Fibroblast of skin of right quadriceps (primary cell): ENCODE results near the gene PTDSS2.
"Not testable (repeated sequence)": the region's sequence is repeated elsewhere in the genome, so short reads cannot be mapped to it uniquely, and the experiment has no call there.

Source experiments
- DNase-seq: peaks from one replicate; pipeline ENCODE4 v3.0.0-alpha.2; 2013

The PTDSS2 gene

DNA sequence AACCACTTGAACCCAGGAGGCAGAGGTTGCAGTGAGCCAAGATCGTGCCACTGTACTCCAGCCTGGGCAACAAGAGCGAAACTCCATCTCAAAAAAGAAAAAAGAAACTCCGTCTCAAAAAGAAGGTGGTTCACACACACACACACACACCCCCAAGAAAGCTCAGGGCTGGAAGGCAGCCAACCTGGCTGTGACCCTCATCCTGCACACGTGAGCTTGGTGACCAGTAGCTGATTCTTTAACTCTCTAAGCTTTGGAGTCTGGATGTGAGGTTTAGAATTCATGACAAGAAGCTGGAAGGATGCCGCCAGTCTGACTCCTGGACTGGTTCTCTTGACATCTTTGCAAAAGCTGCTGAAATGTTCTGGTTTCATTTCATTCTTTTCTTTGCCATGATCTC lies 58.9 kb downstream of the PTDSS2 start:
- no peak for DNase-seq

DNA sequence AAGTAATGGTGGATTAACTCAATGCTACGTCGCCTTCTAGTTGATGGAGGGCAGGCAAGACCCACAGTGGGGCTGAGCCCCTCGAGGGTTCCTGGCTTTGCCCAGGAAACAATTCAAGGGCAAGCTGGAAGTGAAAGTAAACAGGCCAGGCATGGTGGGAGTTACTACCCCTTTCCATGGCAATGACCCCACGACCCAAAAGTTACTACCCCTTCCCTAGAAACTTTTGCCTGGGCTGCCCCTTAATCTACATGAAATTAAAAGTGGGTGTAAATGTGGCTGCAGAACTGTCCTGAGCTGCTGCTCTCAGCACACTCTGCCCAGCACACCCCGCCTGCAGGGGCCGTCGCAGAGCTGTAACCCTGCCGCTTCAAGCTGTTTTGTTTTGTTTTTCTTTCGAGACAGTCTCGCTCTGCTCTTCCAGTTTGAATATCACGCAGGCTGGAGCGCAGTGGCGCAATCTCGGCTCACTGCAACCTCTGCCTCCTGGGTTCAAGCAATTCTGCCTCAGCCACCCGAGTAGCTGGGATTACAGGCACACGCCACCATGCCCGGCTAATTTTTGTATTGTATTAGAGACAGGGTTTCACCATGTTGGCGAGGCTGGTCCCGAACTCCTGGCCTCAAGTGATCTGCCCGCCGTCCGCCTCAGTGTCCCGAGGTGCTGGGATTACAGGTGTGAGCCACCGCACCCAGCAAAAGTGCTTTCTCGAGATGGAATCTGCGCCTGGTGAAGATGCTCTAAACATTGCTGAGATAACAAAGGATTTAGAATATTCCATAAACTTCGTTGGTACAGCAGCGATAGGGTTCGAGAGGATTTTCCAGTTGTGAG lies 62.9 kb downstream of the PTDSS2 start:
- DNase-seq = no peak

- no peak for DNase-seq
Measured at GRCh38 chr11:514606-515005, 64.5 kb downstream of the PTDSS2 start.

GRCh38 chr11:515131-515530 lies 65.1 kb downstream of the PTDSS2 start:
- no peak for DNase-seq

DNA sequence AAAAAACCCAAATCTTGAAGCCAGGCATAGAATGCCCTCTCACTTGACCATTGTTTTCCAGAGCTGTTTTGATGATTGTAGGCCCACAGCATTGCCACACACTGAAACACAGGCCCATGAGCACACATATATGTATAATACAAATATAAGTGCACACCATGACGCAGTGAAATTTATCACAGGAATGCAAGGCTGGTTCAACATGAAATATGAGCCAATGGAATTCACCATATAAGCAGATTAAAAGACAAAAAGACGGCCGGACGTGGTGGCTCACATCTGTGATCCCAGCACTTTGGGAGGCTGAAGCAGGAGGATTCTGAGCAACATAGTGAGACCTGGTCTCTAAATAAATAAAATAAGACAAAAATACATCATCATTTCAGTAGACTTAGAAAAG lies 66.3 kb downstream of the PTDSS2 start:
- no peak for DNase-seq

DNA sequence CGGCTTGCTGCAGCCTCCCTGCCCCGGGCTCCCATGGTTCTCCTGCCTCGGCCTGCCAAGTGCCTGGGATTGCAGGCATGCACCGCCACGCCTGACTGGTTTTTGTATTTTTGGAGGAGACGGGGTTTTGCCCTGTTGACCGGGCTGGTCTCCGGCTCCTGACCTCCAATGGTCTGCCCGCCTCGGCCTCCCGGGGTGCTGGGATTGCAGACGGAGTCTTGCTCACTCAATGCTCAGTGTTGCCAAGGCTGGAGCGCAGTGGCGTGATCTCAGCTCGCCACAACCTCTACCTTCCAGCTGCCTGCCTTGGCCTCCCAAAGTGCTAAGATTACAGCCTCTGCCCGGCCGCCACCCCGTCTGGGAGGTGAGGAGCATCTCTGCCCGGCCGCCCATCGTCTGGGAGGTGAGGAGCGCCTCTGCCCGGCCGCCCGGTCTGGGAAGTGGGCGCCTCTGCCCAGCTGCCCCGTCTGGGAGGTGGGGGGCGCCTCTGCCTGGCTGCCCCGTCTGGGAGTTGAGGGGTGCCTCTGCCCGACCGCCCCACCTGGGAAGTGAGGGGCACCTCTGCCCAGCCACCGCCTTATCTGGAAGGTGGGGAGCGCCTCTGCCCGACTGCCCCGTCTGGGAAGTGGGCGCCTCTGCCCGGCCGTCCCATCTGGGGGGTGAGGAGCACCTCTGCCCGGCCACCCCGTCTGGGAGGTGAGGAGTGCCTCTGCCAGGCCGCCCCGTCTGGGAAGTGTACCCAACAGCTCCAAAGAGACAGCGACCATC lies 67.0 kb downstream of the PTDSS2 start:
- not testable (repeated sequence) for DNase-seq

- DNase-seq = peak; percentile 93
Measured at GRCh38 chr11:518463-519202, 68.6 kb downstream of the PTDSS2 start.

- no peak for DNase-seq
Measured at GRCh38 chr11:520428-521176, 70.5 kb downstream of the PTDSS2 start.

DNA sequence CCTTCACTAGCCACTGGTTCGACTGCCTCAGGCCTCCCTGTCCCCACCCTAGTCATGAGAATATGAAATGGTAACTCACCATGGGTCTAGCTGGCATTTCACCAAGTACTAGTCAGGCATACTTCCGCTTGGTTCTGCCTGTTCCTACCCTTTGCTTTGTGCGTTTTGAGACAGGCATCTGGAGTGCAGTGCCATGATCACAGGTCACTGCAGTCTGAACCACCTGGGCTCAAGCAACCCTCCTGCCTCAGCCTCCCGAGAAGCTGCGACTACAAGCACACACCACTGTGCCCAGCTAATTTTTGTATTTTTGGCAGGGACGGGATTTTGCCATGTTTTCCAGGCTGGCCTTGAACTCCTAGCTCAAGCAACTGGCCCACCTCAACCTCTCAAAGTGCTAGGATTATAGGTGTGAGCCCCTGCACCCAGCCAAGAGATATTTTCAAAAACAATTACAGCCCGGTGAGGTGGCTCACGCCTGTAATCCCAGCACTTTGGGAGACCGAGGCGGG lies 71.2 kb downstream of the PTDSS2 start:
- no peak for DNase-seq

DNA sequence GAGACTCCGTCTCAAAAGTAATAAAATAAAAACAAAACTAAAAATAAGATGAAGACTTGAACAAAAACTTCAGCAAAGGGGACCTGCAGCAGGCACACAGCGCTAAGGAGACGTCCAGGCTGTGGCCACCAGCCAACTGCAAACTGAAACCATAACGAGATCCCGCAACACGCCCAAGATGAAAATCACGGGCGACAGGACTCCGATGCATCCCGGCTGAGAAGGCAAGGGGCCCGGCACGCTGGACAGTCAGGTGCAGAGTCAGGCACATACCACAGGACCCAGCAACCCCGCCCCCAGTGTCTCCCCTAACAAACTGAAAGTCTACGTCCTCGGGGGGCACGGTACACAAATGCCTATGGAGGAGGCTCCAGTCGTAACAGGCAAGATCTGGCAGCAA lies 76.1 kb downstream of the PTDSS2 start:
- DNase-seq = no peak

DNA sequence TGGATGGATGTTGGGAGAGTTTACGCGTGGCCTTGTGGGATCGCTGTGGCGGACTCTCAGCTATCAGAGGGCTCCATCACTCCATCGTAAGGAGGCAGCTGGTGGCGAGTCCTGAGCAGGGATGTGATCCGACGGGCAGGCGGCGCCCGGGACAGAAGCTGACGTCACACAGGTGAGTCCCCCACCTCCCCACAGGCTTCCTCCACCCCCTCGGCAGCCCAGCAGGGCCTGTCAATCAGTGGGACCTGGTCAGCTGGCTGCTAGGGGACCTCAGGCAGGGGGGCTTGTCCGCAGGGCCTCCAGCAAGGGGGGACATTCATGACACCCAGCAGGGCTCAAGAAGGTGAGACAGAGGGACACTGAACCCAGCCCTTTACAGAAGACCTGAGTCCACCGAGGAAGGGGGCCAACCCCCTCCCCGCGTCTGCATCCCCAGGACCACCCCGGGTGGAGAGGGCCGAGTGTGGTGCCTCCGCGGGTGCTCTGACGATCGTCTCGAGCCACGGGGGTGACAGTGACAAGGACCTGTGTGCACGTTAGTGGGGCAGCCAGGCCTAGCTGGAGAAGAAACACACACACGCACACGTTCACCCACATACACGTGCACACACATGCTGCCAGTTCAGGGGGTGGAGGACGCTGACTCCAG lies 78.2 kb downstream of the PTDSS2 start:
- DNase-seq = no peak

GRCh38 chr11:528815-529727 lies 79.0 kb downstream of the PTDSS2 start:
- no peak for DNase-seq

- DNase-seq = no peak
Measured at GRCh38 chr11:529728-530411, 79.8 kb downstream of the PTDSS2 start.

DNA sequence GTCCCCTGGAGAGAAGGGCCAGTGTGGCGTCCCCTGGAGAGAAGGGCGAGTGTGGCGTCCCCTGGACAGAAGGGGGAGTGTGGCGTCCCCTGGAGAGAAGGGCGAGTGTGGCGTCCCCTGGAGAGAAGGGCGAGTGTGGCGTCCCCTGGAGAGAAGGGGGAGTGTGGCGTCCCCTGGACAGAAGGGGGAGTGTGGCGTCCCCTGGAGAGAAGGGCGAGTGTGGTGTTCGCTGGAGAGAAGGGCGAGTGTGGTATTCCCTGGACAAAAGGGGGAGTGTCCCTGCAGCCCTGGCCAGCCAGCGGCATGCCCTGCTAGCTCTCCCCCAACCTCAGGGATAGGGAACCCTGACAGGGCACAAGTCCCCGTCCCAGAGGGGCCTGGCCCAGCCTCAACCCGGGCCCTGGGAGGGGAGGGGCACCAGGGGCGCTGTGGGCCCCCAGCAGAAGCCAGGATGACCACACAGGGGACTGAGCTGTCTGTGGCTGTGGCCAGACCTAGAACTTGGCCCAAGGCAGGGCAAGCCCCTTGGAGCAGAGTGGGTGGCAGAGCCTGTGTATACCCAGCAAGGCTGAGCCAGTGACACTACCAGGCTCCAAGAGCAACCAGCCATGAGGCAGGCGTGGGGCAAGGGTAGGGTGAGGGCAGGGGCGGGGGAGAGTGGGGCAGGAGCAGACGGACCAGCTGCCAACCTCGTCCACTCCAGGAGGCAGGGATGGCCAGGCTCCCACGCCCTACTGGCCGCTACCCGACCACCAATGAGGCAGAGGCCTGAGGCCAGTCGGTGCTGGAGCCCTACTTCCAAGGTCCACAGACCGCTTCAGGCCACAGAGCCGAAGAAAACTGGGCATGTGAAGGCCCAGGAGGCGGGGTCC lies 81.1 kb downstream of the PTDSS2 start:
- DNase-seq = no peak

- no peak for DNase-seq
Measured at GRCh38 chr11:531919-532526, 81.9 kb downstream of the PTDSS2 start.

DNA sequence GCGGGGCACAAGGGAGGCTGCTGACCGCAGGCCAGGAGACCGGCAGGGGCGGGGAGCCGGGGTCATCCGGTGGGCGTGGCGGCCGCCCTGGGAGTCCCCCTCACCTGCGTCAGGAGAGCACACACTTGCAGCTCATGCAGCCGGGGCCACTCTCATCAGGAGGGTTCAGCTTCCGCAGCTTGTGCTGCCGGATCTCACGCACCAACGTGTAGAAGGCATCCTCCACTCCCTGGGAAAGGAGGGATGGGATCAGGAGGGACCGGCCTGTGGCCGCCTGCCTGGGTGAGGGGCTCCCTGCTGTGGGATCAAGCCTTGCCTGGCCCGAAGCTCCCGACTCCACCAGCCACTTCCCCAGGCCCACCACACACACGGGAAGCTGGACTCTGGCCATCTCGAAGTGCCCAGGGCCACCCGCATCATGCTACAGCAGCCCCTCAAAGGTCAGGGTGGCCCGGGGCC lies 82.5 kb downstream of the PTDSS2 start:
- DNase-seq = no peak

DNA sequence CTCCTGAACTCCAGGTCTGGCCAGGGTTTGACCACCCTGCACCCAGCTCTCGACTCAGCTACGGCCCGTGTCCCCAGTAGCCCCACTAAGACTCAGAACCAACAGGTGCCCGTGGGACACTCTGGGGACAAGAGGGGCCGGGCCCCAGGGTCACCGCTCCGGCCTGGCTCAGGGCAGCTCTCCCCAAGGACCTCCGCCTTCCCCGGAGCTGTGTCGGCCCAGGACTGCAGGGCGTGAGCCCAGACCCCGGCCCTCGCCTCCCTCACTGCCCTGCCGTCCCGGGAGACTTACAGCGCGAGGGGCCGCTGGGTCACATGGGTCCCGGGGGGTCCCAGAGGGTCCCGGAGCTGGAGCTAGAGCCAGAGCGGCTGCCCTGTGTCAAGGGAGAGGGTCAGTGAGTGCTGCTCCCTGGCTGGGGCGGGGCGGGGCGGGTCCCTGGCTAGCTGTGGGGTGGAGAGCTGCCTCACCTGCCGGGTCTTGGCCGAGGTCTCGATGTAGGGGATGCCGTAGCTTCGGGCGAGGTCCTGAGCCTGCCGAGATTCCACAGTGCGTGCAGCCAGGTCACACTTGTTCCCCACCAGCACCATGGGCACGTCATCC lies 83.0 kb downstream of the PTDSS2 start:
- DNase-seq = no peak
